GM23248 (cell line): ENCODE measurements around the gene TXNDC9. TPM values are rescaled to one million over a fixed set of nuclear protein-coding genes. Genes with fewer than 3 reads are reported as not detected.

Source experiments
- DNase-seq: peaks from one replicate; pipeline ENCODE4 v3.0.0-alpha.2; 2015
- H2AFZ ChIP-seq: fragments of 200-600 bp; sonication (generic); 2 replicates; pipeline ENCODE4 v1.6.1; 2016; ENCODE audit warnings: antibody characterized with exemption
- H3F3A ChIP-seq: fragments of 200-600 bp; sonication (generic); 2 replicates; pipeline ENCODE4 v1.6.1; 2016; ENCODE audit warnings: mild to moderate bottlenecking, antibody characterized with exemption, mixed run types; ENCODE audit not compliant: insufficient read depth
- H3K27ac ChIP-seq: fragments of 200-600 bp; sonication (generic); 2 replicates; pipeline ENCODE4 v1.5.1; 2016; ENCODE audit warnings: mild to moderate bottlenecking
- H3K27me3 ChIP-seq: fragments of 200-600 bp; sonication (generic); replicated peaks from 2 replicates; pipeline ENCODE4 v1.6.1; 2016; ENCODE audit warnings: mild to moderate bottlenecking; ENCODE audit not compliant: insufficient read depth
- H3K36me3 ChIP-seq: fragments of 200-600 bp; sonication (generic); 2 replicates; pipeline ENCODE4 v1.6.1; 2016; ENCODE audit warnings: low read depth, mild to moderate bottlenecking
- H3K4me1 ChIP-seq: fragments of 200-600 bp; sonication (generic); 2 replicates; pipeline ENCODE4 v1.6.1; 2016; ENCODE audit warnings: mild to moderate bottlenecking; ENCODE audit not compliant: insufficient read depth
- H3K4me2 ChIP-seq: fragments of 200-600 bp; sonication (generic); one replicate; pipeline ENCODE4 v1.6.1; 2016; ENCODE audit warnings: mild to moderate bottlenecking; ENCODE audit not compliant: unreplicated experiment
- H3K4me3 ChIP-seq: fragments of 200-600 bp; sonication (generic); 2 replicates; pipeline ENCODE4 v1.5.1; 2016; ENCODE audit warnings: mild to moderate bottlenecking
- H3K79me2 ChIP-seq: fragments of 200-600 bp; sonication (generic); 2 replicates; pipeline ENCODE4 v1.6.1; 2016; ENCODE audit warnings: mild to moderate bottlenecking; ENCODE audit not compliant: insufficient read depth
- H3K9ac ChIP-seq: fragments of 200-600 bp; sonication (generic); 2 replicates; pipeline ENCODE4 v1.6.1; 2016; ENCODE audit warnings: mild to moderate bottlenecking
- H3K9me2 ChIP-seq: fragments of 200-600 bp; sonication (generic); 2 replicates; pipeline ENCODE4 v1.6.1; 2016; ENCODE audit warnings: mixed run types, mild to moderate bottlenecking, moderate library complexity; ENCODE audit not compliant: insufficient read depth
- H3K9me3 ChIP-seq: fragments of 200-600 bp; sonication (generic); one replicate; pipeline ENCODE4 v1.6.1; 2017; ENCODE audit warnings: low read depth
- H4K20me1 ChIP-seq: fragments of 200-600 bp; sonication (generic); 2 replicates; pipeline ENCODE4 v1.6.0; 2016; ENCODE audit not compliant: insufficient read depth
- EZH2 ChIP-seq: fragments of 200-600 bp; sonication (generic); IDR thresholded peaks from 2 replicates; pipeline ENCODE4 v1.6.1; 2018; ENCODE audit warnings: antibody characterized with exemption, mild to moderate bottlenecking; ENCODE audit not compliant: insufficient read depth, poor library complexity, severe bottlenecking
- EZH2phosphoT487 ChIP-seq: fragments of 200-600 bp; sonication (generic); IDR thresholded peaks from 2 replicates; pipeline ENCODE4 v1.6.1; 2018; ENCODE audit warnings: antibody characterized with exemption, moderate library complexity, mild to moderate bottlenecking, low read depth; ENCODE audit not compliant: insufficient read depth
- WGBS, 2 experiments: methylation state at CpG; one replicate each; pipeline ENCODE4 v1.1.6; 2015 to 2017; ENCODE audit warnings: low lambda C conversion rate in 2 of 2, low coverage in 1 of 2; ENCODE audit errors: missing lambda C conversion rate in 2 of 2; 5-methylcytosine and 5-hydroxymethylcytosine counted together
- in situ Hi-C: fragments of 300-500 bp; cut with MboI; formaldehyde crosslinking; loops from 2 replicates; pipeline ENCODE4 v1.15.0; 2020
- polyA plus RNA-seq: library from polyadenylated mRNA; unstranded; fragments of >200 nt; fragmentation: Nextera tagmentation; extraction: Ambion mirVana; gene quantifications from 2 replicates; pipeline ENCODE4 v1.2.1, GENCODE V29; 2016
- total RNA-seq: library from RNA; depleted of rRNA; stranded (reverse); fragments of >200 nt; shearing (Covaris generic); gene quantifications from 2 replicates; pipeline ENCODE4 v1.2.3, GENCODE V29; 2014; rRNA removed

The TXNDC9 gene
- total RNA-seq = 63.4 and 75.1 TPM in 2 replicates
- polyA plus RNA-seq = 92.6 and 92.7 TPM in 2 replicates

DNA sequence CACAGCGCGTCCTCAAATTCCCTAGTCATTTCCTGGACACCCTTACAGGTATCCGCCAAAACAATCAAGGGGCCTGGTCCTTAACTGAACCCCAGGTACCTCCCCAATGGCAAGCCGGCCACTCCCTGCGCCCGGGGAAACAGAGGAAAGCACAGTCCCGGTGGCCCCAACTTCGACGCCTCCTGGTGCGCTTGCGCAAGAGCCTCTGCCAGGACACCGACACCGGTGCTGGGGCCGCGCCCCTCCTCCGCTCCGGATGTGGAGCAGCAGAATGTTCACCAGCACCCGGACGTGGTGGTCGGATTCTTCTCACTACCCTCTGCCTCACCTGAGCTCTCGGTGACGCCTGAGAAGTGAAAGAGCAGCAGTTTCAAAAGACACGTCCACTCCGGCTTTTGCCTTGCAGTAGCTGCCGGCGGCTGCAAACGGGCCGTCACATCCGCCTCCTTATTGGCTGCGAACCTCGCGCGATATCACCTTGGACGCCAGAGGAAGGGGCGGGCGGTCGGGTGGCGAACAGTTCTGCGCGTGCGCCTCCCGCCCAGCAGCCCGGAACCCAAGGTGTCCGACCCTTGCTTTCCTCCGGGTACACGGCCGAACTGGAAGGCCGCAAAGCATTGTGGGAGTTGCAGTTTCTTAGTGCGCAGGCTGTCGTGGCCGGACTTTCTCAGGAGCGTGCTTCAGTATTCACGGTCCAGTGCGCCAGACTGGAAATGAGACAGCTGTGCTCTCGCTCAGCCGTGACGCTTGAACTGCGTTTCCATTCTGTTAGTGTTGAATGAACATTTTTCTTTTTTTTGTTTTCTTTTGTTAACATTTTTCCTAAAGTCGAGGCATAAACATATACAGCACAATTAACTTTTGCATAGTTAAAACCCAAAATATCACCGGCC, at the start of gene TXNDC9:
TSS of gene TXNDC9 (minus strand) at position 423 of the 893 bp plus-strand sequence. CDS start 3,123 bp downstream, outside the sequence.
- Histone ChIP-seq H3K27ac (peak within 1 kb of the TSS; percentile 85), H3K4me3 (peak within 1 kb of the TSS; percentile 92), H4K20me1 (no peaks in the 10 kb centered on the region), H3K9me3 (no peaks in the 10 kb centered on the region), H2AFZ (peak within 1 kb of the TSS; percentile 99), H3K4me2 (peak within 1 kb of the TSS; percentile 100), H3K9ac (peak within 1 kb of the TSS; percentile 93), H3K79me2 (peaks cover 89% of the 10 kb centered on the region), H3K27me3 (no peaks in the 10 kb centered on the region), H3K9me2 (no peaks in the 10 kb centered on the region), H3K4me1 (peaks cover 25% of the 10 kb centered on the region), H3F3A (peaks cover 6% of the 10 kb centered on the region), H3K36me3 (peaks cover 15% of the 10 kb centered on the region)
- peak; percentile 100 for DNase-seq
- in situ Hi-C loops = no loop called here
- WGBS, 2 experiments = 1 to 2% methylated on average over 59 to 60 of the region's 60 CpGs
- TF ChIP-seq EZH2phosphoT487 (no peak), EZH2 (no peak)

- Histone ChIP-seq H3F3A (no peaks in the 10 kb centered on the region), H2AFZ (no peak overlapping the region), H3K9ac (no peak overlapping the region), H3K9me3 (no peaks in the 10 kb centered on the region), H3K36me3 (peaks cover 51% of the 10 kb centered on the region), H3K4me2 (no peak overlapping the region), H3K27me3 (no peaks in the 10 kb centered on the region), H3K4me3 (no peak overlapping the region), H3K27ac (no peak overlapping the region), H3K9me2 (no peaks in the 10 kb centered on the region), H3K4me1 (no peaks in the 10 kb centered on the region), H4K20me1 (no peaks in the 10 kb centered on the region), H3K79me2 (peaks cover 21% of the 10 kb centered on the region)
- TF ChIP-seq EZH2phosphoT487 (no peak), EZH2 (no peak)
- in situ Hi-C loops = no loop called here
- WGBS, 2 experiments = 98 to 100% methylated on average over 2 of the region's 2 CpGs
- DNase-seq = no peak
Measured at GRCh38 chr2:99382143-99382542, 46.0 kb upstream of the TXNDC9 start.

- DNase-seq = no peak
- no peak overlapping the region for H3K4me3 ChIP-seq
- no peaks in the 10 kb centered on the region for H4K20me1 ChIP-seq
- in situ Hi-C loops = no loop called here
- no peaks in the 10 kb centered on the region for H3K27me3 ChIP-seq
- WGBS, 2 experiments = 95% methylated on average over 3 of the region's 3 CpGs
- no peak overlapping the region for H3K27ac ChIP-seq
- no peaks in the 10 kb centered on the region for H3K9me3 ChIP-seq
- H2AFZ ChIP-seq = no peak overlapping the region
- H3K9me2 ChIP-seq = no peaks in the 10 kb centered on the region
- TF ChIP-seq EZH2phosphoT487 (no peak), EZH2 (no peak)
- no peak overlapping the region for H3K4me2 ChIP-seq
- no peaks in the 10 kb centered on the region for H3F3A ChIP-seq
- H3K79me2 ChIP-seq = peaks cover 15% of the 10 kb centered on the region
- H3K9ac ChIP-seq = no peak overlapping the region
- peaks cover 65% of the 10 kb centered on the region for H3K36me3 ChIP-seq
- H3K4me1 ChIP-seq = no peaks in the 10 kb centered on the region
Measured at GRCh38 chr2:99380376-99381010, 44.4 kb upstream of the TXNDC9 start.

GRCh38 chr2:99377879-99378278, 41.7 kb upstream of the TXNDC9 start:
- TF ChIP-seq EZH2phosphoT487 (no peak), EZH2 (no peak)
- DNase-seq = no peak
- in situ Hi-C loops = no loop called here
- WGBS, 2 experiments = 95% methylated on average over 1 of the region's 1 CpG
- no peak overlapping the region for H3K4me2 ChIP-seq
- H3K27ac ChIP-seq = no peak overlapping the region
- no peak overlapping the region for H3K4me3 ChIP-seq
- H3K9me2 ChIP-seq = no peaks in the 10 kb centered on the region
- no peaks in the 10 kb centered on the region for H3K27me3 ChIP-seq
- no peaks in the 10 kb centered on the region for H3K9me3 ChIP-seq
- no peak overlapping the region for H2AFZ ChIP-seq
- H3K36me3 ChIP-seq = peaks cover 80% of the 10 kb centered on the region
- peaks cover 15% of the 10 kb centered on the region for H3K79me2 ChIP-seq
- no peak overlapping the region for H3K9ac ChIP-seq
- no peaks in the 10 kb centered on the region for H3K4me1 ChIP-seq
- H4K20me1 ChIP-seq = no peaks in the 10 kb centered on the region
- no peaks in the 10 kb centered on the region for H3F3A ChIP-seq
